ENCODE measurements around the gene RAI1.

RAI1 gene

DNA sequence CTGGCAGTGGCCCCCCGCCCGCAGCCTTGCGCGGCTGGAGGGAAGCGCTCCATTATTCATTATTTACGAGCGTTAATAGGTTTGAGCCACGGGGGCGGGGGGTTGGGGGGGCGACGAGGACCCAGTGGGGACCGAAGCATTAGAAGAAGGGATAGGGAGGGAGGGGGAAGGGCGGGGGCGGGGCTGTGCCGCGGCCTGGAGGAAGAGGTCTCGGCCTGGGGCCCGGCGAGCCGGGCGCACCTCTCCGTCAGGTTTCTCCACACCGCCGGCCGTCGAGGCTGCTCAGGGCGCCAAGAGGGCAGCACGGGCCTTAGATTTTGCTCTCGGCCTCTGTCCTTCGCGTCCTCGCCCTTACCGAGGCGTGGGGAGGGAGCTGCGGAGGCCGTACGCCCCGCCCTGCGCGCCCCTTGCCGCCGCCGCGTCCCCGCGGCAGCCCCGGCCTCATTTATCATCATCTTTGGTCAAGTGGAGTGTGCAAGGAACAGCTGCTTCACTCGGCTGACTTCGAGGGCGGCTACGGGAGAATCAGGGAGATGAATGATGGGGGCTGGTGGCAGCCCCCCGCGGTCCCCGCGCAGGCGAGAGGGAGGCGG is 101.4 kb downstream of the RAI1 start:
- DNase-seq (ENCODE audit: low spot score) (peak; percentile 15), FAIRE-seq (no peak)

GRCh38 chr17:17783116-17783824 is 102.0 kb downstream of the RAI1 start:
- FAIRE-seq, result no peak
- DNase-seq (ENCODE audit: low spot score), result peak; percentile 57

- FAIRE-seq, result no peak
Observed at GRCh38 chr17:17783825-17784656, 102.8 kb downstream of the RAI1 start.

DNA sequence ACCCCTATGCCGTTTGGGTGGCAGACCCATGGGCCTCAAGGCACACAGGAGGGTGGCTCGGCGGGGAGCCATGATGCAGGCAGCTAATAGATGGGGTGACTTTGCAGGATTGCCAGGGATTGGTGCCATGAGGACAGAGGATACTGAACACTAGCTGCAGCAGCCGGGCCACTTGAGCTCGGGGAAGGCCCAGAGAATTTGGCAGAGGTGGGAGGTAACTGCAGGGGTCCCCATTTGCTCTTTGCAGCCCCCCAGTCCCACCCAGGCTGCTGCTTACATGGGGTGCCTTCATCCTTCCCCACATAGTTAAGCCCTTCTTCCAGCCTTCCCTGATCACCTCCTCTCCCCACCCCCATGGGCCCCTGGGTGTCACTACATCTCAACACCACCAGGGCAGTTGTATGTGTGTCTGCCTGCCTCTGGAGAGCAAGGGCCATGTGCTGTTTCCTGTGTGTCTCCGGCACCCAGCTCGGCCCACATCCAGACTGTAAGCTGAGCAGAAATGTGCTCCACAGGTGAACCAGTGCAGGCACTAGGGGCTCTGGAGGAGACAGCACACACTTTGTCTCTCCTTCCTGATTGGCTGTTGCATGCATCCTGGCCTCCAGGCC is 103.5 kb downstream of the RAI1 start:
- DNase-seq (ENCODE audit: low spot score) (peak; percentile 37), FAIRE-seq (no peak)

More at GRCh38 chr17:17783825-17784656, 102.8 kb downstream of the RAI1 start:
- no peak for DNase-seq (ENCODE audit: low spot score)

DNA sequence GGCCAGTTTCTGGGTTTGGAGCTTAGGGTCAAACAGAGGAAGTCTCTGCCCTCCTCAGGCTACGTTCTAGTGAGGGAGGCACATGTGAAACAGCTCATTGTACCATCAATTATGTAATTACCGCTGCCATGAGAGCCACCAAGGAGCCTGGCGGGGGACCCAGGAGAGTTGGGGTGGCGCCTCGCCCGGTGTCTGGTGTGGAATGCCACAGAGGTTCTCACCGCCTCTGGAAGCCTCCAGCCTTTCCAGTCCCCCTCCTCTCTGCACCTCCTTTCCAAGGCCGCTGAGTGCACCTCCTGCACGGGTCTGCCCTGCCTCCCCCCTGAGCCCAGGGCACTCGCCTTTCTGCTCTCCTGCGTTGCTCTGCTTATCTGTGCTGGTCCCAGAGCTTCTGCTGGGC is 104.1 kb downstream of the RAI1 start:
- DNase-seq (ENCODE audit: low spot score), result no peak
- no peak for FAIRE-seq

DNA sequence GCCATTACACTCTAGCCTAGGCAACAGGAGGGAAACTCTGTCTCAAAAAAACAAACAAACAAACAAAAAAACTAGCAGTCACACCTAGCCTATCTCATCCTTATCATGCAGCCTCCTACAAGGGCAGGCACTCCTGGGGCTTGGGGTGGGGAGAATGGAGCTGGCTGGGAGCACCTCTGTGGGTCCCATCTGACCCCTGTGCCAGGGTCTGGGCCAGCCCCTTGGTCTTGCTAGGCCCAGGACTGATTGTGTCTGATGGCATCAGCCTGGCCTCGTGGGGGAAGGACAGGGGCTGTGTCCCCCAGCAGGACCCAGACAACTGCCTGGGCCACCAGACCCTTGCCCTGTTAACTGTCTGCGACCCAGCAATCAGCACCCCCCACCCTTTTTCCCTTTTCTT is 105.7 kb downstream of the RAI1 start:
- FAIRE-seq (no peak), DNase-seq (ENCODE audit: low spot score) (no peak)

DNA sequence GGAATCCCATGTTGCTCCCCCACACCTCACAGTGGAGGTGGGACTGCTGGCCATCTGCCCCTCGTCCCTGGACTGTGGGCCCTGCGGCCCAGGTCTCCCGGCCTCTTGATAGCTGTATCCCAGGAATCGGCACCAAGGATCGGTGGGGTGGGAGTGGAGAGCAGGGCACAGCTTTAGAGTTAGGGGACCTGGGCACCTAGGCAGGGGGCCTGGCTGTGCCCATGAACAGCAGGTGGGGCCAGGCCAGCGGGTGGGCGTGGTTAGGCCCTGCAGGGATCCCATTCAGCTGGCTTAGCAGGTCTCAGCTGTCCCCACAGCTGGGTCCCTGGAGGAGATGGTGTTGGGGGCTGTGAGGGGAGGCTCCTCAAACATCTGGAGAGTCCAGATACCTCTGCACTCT is 106.3 kb downstream of the RAI1 start:
- no peak for DNase-seq (ENCODE audit: low spot score)

GRCh38 chr17:17788967-17789366 is 107.7 kb downstream of the RAI1 start:
- FAIRE-seq, result no peak
- no peak for DNase-seq (ENCODE audit: low spot score)

More for the DNA sequence above, 106.3 kb downstream of the RAI1 start:
- no peak for FAIRE-seq

GRCh38 chr17:17789410-17789809 is 108.2 kb downstream of the RAI1 start:
- DNase-seq (ENCODE audit: low spot score), result no peak
- FAIRE-seq, result no peak

- DNase-seq (ENCODE audit: low spot score) (no peak), FAIRE-seq (no peak)
Observed at GRCh38 chr17:17789828-17790636, 108.8 kb downstream of the RAI1 start.

GRCh38 chr17:17790637-17791464 is 109.6 kb downstream of the RAI1 start:
- no peak for FAIRE-seq
- DNase-seq (ENCODE audit: low spot score), result no peak

DNA sequence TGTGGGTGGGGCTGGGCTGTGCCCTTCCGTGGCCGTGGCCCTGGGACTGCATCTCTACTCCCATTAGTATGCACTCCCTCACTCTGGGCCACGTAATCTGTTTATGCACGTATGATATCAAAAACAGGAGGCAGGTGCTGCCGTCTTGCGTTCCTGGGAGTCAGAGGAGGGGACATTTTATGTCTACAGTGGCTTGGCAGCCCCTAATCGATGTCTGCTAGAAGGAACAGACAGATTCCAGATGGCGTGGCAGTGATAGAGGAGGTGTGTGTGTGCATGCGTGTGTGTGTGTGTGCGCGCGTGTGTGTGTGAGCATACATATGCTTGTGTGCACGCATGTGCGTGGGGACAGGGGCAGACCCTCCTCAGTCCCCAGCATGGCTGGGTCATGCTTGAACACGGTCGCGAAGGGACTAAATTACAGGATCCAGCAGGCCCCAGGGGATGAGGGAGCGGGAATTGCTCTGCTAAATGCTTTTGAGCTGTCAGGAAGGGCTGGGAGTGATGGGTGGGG is 110.8 kb downstream of the RAI1 start:
- no peak for FAIRE-seq
- no peak for DNase-seq (ENCODE audit: low spot score)

GRCh38 chr17:17792551-17793377 is 111.5 kb downstream of the RAI1 start:
- FAIRE-seq, result no peak
- no peak for DNase-seq (ENCODE audit: low spot score)

DNA sequence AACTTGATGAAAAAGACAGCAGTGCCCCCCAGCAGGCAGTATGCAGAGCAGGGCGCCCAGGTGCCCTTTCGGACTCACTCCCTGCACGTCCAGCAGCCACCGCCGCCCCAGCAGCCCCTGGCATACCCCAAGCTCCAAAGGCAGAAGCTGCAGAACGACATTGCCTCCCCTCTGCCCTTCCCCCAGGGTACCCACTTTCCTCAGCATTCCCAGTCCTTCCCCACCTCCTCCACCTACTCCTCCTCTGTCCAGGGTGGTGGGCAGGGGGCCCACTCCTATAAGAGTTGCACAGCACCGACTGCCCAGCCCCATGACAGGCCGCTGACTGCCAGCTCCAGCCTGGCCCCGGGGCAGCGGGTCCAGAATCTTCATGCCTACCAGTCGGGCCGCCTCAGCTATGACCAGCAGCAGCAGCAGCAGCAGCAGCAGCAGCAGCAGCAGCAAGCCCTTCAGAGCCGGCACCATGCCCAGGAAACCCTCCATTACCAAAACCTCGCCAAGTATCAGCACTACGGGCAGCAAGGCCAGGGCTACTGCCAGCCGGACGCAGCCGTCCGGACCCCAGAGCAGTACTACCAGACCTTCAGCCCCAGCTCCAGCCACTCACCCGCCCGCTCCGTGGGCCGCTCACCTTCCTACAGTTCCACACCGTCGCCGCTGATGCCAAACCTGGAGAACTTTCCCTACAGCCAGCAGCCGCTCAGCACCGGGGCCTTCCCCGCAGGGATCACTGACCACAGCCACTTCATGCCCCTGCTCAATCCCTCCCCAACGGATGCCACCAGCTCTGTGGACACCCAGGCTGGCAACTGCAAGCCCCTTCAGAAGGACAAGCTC is 112.3 kb downstream of the RAI1 start:
- no peak for FAIRE-seq
- DNase-seq (ENCODE audit: low spot score), result no peak

DNA sequence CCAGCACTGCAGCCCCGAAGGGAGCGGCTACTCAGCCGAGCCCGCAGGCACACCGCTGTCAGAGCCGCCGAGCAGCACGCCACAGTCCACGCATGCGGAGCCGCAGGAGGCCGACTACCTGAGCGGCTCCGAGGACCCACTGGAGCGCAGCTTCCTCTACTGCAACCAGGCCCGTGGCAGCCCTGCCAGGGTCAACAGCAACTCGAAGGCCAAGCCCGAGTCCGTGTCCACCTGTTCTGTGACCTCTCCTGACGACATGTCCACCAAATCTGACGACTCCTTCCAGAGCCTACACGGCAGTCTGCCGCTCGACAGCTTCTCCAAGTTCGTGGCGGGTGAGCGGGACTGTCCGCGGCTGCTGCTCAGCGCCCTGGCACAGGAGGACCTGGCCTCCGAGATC is 113.1 kb downstream of the RAI1 start:
- DNase-seq (ENCODE audit: low spot score) (no peak), FAIRE-seq (no peak)

GRCh38 chr17:17795296-17795695 is 114.0 kb downstream of the RAI1 start:
- DNase-seq (ENCODE audit: low spot score) (no peak), FAIRE-seq (no peak)

DNA sequence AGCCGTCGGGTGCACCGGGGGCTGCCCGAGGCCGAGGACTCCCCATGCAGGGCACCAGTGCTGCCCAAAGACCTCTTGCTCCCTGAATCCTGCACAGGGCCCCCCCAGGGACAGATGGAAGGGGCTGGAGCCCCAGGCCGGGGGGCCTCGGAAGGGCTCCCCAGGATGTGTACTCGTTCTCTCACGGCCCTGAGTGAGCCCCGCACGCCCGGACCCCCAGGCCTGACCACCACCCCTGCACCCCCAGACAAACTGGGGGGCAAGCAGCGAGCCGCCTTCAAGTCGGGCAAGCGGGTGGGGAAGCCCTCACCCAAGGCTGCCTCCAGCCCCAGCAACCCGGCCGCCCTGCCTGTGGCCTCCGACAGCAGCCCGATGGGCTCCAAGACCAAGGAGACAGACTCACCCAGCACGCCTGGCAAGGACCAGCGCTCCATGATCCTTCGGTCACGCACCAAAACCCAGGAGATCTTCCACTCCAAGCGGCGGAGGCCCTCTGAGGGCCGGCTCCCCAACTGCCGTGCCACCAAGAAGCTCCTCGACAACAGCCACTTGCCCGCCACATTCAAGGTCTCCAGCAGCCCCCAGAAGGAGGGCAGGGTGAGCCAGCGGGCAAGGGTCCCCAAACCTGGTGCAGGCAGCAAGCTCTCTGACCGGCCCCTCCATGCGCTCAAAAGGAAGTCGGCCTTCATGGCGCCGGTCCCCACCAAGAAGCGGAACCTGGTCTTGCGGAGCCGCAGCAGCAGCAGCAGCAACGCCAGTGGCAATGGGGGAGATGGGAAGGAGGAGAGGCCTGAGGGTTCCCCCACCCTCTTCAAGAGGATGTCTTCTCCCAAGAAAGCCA is 114.9 kb downstream of the RAI1 start:
- no peak for FAIRE-seq
- DNase-seq (ENCODE audit: low spot score), result no peak

DNA sequence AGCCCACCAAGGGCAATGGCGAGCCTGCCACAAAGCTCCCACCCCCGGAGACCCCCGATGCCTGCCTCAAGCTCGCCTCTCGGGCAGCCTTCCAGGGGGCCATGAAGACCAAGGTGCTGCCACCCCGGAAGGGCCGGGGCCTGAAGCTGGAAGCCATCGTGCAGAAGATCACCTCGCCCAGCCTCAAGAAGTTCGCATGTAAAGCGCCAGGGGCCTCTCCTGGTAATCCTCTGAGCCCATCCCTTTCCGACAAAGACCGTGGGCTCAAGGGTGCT is 115.5 kb downstream of the RAI1 start:
- FAIRE-seq (no peak), DNase-seq (ENCODE audit: low spot score) (no peak)

Measured in urothelium cell line (cell line).